Fibroblast of skin of left quadriceps (primary cell): ENCODE results near the gene YIPF1.
"Not testable (repeated sequence)": the region's sequence is repeated elsewhere in the genome, so short reads cannot be mapped to it uniquely, and the experiment has no call there.

Experiments used
- DNase-seq, 2 experiments: peaks; one replicate each; pipeline ENCODE4 v3.0.0-alpha.2; 2013; ENCODE audit warnings: low read depth in 2 of 2

The YIPF1 gene

DNA sequence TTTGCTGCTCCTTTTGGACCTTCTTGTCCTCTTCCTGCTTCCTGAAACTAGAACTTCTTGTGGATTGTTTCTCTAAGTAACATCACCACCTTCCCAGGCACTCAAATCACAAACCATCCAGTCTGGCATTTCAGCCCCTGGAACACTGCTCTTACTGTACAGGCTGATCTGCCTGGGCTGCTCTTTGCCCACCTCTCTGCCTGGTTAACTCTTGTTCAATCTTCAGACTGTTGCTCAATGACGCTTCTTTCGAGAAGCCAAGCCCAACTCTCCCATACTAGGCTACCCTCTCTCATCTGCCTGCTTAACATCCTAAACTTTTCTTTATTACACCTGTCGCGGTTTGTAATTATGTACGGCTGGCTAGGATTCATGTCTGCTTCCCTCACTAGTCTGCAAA, 5.0 kb upstream of the YIPF1 start:
- DNase-seq, result no peak

- DNase-seq, result no peak
Measured at GRCh38 chr1:53893999-53894636, 4.5 kb upstream of the YIPF1 start, which contains the start of gene DIO1. DIO1 (plus strand) TSS chr1:53894187; CDS start chr1:53894211, 24 bp downstream.

- DNase-seq, result no peak
Measured at GRCh38 chr1:53892911-53893310, 3.3 kb upstream of the YIPF1 start.

DNA sequence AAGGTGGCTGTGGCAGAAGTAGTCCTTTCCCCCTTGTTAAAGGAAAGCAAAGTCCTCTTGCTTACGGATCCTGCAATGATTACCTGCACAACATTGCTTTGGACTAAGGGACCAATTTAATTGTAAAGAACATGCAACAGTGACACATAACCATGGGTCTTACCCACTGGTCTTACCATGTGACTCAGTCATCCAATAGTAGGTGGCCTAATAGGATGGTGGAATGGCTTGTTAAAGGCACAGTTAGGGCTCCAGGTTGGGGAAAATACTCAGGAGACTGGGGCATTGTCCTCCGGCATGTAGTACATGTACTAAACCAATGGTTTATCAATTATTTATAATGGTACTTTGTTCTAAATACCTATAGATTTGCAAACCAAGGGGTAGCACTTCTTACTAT, 2.1 kb upstream of the YIPF1 start:
- DNase-seq, result no peak

DNA sequence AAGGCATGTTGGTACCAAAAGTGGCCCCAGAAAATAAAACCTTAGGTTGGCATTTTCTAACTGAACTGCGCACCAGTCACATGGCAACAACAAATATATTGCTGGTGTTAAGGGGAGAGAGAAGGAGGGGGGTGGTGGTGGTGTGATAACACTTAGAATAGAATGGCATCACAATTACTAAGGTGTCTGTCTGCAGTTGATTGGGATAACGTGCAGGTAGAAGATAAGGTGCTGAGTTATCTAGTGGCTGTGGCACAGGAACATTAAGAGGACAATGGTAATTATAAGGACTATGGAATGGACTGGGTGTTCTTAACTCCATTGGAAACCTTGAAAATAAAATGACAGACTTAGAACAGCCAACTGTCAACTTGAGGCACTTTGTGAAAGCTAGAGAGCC, 1.4 kb upstream of the YIPF1 start:
- no peak for DNase-seq

DNA sequence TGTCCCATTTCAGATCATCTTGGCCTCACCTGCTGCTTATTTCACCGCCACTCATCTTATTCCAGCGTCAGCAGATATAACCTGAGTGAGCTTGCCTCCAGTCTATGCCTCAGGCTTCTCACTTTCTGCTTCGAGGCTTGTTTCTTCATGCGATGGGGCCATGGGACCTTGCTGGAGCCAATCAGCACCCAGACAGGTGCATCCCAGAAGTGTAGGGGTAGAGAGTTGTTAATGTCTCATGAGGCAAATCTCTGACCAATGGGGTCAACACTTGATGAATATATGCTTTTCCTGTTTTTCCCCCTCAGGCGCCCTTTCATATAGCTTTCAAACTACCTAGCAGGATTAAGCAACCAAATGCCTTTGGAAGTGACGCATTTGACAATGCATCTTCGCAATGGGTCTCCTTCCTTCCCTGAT, 935 bp upstream of the YIPF1 start:
- DNase-seq, result no peak

DNA sequence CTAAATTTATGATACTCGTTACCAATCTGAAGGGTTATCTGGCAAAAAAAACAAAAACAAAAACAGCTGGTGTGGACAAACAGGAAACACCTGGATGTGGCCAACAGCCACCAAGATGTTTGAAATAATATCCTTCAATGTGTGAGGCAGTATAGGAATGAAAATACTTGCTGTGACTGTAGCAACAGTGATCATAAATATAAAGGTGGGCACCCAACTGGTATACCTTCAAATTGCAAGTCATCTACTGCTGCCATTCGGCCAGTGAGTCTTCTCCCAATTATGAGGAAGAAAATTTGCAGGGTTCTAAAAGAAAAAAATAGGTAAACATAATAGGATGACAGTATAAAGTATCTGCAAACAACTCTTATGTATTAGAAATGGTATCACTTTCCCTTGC, 916 bp downstream of the YIPF1 start:
- DNase-seq, result no peak

DNA sequence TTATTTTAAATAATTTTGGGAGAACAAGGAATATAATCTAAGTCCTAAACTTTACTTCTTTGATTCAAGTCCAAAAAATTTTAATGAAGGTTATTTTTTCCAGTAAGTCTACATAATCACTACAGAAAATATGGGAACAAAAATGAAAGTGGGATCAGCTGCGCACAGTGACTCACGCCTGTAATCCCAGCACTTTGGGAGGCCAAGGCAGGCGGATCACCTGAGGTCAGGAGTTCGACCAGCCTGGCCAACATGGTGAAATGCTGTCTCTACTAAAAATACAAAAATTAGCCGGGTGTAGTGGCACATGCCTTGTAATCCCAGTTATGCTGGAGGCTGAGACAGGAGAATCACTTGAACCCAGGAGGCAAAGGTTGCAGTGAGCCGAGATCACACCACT, 6.0 kb downstream of the YIPF1 start:
- not testable (repeated sequence) for DNase-seq

GRCh38 chr1:53881853-53882252, 7.7 kb downstream of the YIPF1 start:
- not testable (repeated sequence) for DNase-seq

DNA sequence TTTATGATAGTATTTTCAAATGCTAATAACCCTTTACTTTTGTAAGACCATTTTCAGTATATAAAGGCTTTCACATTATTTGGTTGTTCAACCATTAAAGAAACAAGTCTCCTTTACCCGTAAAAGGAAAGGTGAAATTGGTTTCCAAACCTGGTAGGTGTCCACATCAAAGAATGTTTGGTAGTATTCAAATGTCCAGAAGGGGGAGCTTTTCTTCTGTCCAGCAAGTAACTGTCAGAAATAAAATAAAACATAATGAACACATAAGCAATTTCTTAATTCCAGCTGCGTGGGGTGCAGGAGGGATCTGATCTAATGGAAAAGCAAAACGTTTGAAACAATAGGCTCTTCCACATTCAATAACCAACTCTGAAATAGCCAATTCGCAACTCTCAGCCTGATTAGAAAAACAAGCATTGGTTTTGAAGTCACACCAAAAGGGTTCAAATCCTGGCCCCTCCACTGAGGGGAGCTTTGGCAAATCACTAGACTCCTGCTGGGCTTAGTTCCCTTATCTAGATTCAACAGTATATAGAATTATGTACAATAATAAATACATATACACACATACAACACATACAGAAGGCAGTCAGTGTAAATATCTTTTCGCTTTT, 11.0 kb downstream of the YIPF1 start:
- DNase-seq, result peak; percentile 20 to 37

DNA sequence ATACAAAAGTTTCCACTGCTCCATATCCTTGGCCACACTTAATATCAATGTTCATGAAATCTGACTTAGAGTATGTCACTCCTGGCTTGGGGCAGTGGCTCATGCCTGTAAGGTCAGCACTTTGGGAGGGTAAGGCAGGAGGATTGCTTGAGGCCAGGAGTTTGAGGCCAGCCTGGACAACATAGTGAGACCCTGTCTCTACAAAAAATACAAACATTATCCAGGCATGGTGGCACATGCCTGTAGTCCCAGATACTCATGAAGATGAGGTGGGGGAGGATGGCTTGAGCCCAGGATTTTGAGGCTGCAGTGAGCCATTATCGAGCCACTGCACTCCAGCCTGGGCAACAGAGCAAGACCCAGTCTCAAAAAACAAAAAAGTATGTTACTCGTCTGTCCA, 14.4 kb downstream of the YIPF1 start:
- DNase-seq, result not testable (repeated sequence)

DNA sequence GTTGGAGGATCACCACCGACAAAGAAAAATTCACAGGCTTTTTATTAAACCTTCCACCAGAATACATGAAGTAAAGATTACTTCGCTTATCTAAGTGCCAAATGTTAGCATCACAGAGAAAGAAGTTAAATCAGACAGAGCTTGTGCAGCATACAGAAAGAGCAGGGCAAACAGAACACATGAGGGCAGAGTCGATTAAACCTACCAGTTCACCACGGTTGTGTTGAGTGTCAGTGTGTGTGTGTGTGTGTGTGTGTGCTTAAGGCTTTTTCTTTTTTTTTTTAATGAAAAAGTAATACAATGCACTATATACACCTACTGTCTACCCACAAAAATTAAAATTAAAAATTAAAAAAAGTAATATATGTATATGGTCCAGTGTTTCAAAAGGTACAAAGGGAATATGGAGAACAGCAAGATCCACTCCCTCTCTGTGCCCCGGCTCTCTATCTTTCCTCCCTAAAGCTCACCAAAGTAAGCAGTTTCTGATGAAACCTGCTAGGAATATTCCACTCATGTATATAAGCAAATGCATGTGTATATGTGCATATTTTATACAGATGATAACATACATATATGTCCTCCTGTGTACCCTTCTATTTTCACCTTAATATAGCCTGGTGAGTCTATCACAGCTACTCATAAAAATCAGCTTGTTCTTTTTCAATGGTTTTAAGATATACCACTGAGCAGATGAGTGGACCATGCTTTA, 17.7 kb downstream of the YIPF1 start:
- no peak for DNase-seq

- no peak for DNase-seq
Measured at GRCh38 chr1:53871221-53871620, 18.4 kb downstream of the YIPF1 start.

DNA sequence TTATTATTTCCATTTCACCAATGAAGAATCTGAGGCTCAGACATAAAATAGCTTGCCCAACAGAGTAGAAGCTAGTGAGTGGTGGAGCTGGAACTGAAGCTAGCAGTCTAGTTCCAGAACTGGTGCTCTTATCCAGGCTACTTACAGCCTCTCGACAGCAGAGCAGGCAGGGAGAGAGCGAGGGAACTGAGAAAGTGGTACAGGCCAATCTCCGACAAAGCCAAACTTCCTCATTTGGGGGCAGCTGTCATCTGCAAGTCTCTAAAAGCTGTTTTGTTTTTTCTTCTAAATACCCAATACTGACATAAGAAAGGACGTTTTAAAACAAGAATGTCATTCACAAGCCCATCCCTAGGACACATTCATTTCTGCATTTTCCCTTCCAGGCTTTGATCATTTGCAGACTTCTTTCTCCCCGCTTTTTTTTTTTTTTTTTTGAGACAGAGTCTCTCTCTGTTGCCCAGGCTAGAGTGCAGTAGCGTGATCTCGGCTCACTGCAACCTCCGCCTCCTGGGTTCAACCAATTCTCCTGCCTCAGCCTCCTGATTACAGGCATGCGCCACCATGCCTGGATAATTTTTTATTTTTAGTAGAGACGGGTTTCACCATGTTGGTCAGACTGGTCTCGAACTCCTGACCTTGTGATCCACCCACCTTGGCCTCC, 20.0 kb downstream of the YIPF1 start:
- DNase-seq, result no peak

- DNase-seq, result no peak
Measured at GRCh38 chr1:53868565-53868964, 21.0 kb downstream of the YIPF1 start.

DNA sequence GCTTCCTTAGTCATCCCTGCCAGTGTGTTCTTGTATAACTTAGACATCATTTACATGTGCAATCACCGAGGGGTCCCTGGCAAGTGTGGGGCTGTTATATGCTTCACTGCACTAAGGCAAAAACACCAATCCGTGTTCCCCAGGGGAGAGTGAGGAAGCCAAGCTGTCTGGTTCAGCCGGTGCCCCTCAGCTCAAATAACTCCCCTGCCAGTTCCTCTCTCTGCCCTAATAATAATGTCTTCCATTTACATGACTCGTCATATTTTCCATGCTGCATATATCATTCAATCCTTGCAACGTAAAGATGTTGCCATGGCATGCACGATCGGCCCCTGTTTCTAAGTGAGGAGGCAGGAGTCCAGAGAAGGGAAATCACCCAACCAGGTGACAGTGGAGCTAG, 27.1 kb downstream of the YIPF1 start:
- DNase-seq, result no peak

DNA sequence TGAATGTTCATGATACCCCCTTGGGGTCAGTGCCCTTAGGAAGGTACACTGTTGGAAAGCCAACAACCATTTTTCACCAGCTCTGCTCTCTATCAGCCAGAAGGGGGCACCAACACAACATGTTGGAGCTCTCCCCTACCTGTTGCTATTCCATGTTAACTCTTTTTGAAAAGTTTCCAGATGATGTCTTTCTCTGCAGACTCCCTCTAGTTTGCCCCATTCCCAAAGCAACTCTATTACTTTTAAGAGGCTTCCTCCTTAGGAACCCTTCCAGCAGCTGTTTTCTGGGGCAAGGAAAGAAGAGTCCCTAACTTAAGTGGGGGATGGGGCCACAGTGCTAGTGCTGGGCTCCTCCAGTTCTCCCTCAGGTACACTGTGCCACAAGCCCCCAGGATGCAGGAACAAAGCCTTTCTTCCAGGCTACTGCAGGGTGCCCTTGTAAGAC, 28.6 kb downstream of the YIPF1 start:
- DNase-seq, result peak; percentile 24 to 29

DNA sequence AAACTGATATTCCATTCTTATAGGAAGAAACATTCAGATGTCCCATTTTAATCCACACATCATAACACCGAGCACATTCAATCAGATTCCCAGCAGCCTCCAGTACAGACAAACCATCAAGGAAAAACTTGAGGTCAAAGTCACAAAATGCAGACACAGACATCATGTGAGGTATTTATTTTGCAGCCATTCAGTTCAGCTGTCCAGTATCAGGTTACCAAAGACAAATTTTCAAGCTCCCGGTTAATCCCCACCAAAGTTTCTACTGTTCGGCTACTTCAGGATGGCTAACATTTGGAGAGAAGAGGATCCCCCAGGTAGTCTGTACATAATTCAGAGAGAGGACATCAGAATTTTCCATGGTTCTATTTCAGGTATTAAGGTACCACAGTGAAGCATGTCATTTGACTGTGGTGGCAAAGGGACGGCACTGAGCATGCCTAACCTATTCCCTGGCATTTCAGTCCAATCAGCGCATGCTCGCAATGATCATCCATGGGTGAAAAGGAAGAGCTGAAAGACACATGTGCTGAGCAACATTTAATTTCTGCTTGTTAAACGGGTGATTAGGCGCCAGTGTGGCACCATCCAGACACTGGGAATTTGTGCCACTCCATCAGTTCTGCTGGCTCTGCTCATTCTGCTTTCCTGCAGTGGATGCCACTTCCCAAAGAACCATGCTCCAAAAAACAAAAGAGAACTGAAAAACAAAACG, 37.9 kb downstream of the YIPF1 start:
- no peak for DNase-seq

DNA sequence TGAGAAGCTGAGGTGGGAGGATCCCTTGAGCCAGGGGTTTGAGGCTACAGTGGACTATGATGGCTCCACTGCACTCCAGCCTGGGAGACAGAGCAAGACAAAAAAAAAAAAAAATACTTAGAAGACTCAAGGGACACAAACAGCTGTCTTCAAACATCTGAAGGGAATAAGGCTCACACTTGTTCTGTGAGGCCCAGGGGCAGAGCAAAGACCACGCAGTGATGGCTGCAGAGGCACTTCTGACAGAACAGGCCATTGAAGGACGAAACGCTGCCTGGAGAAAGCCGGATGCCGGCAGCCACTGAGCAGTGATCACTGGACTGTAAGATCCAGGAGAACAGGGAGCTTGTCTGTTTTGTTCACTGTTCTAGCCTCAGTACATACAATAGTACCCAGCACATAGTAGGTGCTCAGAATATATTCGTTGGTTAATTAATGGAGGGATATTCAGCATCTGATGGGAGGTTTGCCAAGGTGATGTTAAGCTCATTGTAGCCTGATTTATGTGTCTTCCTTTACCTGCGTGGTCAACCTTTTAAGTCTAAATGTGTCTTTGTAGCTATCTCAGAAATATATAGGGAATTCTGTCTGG, 39.4 kb downstream of the YIPF1 start:
- no peak for DNase-seq

- no peak for DNase-seq
Measured at GRCh38 chr1:53847980-53848379, 41.6 kb downstream of the YIPF1 start.

DNA sequence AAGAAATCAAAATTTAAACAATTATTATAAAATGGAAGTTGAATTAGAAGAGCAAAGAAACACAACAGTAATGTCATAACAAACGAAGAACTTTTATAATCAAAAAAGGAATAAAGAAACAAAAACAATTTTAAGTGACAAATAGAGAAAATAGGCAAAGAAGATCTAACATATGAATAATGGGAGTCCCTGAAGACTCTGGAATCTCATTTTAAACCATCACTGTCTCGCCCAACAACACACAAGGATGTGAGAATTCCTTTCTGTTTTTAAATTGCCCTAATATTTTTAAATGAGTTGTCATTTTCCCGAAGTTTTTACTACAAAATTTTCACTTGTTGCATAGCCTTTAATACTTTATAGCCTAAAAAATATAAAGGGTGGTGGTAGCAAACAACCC, 47.2 kb downstream of the YIPF1 start:
- no peak for DNase-seq

- DNase-seq, result no peak
Measured at GRCh38 chr1:53838654-53838974, 51.0 kb downstream of the YIPF1 start.
